Measurements from ENCODE around the gene RPS6KA3. TPM values are rescaled to one million over a fixed set of nuclear protein-coding genes. Genes with fewer than 3 reads are reported as not detected.

Gene RPS6KA3
- total RNA-seq, 4 donors from 2014 or later: 53.1 to 91.0 (median 66.0) TPM

GRCh38 chrX:20225488-20225833 lies 41.2 kb downstream of the RPS6KA3 start:
- Histone ChIP-seq H3K4me1 (peaks cover 10 to 48% of the 10 kb centered on the region in 2 donors), H3K27me3 (no peaks in the 10 kb centered on the region), H3K27ac (peak overlapping the region; percentile 57 to 80 (median 70)), H3K4me3 (no peak overlapping the region), H3K36me3 (no peaks in the 10 kb centered on the region), H3K9me3 (no peaks in the 10 kb centered on the region)
- DNase-seq: no peak
- no peak for ATAC-seq
- intact Hi-C loops (cut with DNase I; ENCODE audit: low total_unique reads): no loop called here
- TF ChIP-seq CTCF (IDR thresholded peaks at IDR 0.05 in 4 of 5, conservative IDR thresholded peaks at IDR 0.05 in 1 of 5) (no peak), POLR2A (IDR thresholded peaks at IDR 0.05) (no peak)
- in situ Hi-C loops (cut with MboI; ENCODE audit: low sequenced_read_pairs in 4 of 4): loop anchor here in 2 of 4 donors (25.0 kb wide), 1 partner anchor 212 kb away; no protein-coding TSS in a partner anchor

- Histone ChIP-seq H3K4me1 (peaks cover 10 to 48% of the 10 kb centered on the region in 2 donors), H3K27me3 (no peaks in the 10 kb centered on the region), H3K9me3 (no peaks in the 10 kb centered on the region), H3K4me3 (no peak overlapping the region), H3K36me3 (no peaks in the 10 kb centered on the region), H3K27ac (peak overlapping the region; percentile 57 to 80 (median 70))
- ATAC-seq: peak; percentile 47 to 69
- no peak for TF ChIP-seq POLR2A (IDR thresholded peaks at IDR 0.05)
- no peak for TF ChIP-seq CTCF (IDR thresholded peaks at IDR 0.05 in 4 of 5, conservative IDR thresholded peaks at IDR 0.05 in 1 of 5)
- intact Hi-C loops (cut with DNase I; ENCODE audit: low total_unique reads) (no loop called here), in situ Hi-C loops (cut with MboI; ENCODE audit: low sequenced_read_pairs in 4 of 4) (loop anchor here in 2 of 4 donors (25.0 kb wide), 1 partner anchor 212 kb away; no protein-coding TSS in a partner anchor)
- DNase-seq: no peak
Observed at GRCh38 chrX:20224814-20225487, 41.8 kb downstream of the RPS6KA3 start.

- Histone ChIP-seq H3K4me1 (peaks cover 4 to 45% of the 10 kb centered on the region in 2 donors), H3K4me3 (no peak overlapping the region), H3K27me3 (no peaks in the 10 kb centered on the region), H3K27ac (peak overlapping the region; percentile 58 to 80 (median 71)), H3K9me3 (no peaks in the 10 kb centered on the region), H3K36me3 (no peaks in the 10 kb centered on the region)
- ATAC-seq (no peak), DNase-seq (no peak)
- in situ Hi-C loops (cut with MboI; ENCODE audit: low sequenced_read_pairs in 4 of 4): no loop called here
- intact Hi-C loops (cut with DNase I; ENCODE audit: low total_unique reads): no loop called here
- no peak for TF ChIP-seq CTCF (IDR thresholded peaks at IDR 0.05 in 4 of 5, conservative IDR thresholded peaks at IDR 0.05 in 1 of 5)
- TF ChIP-seq POLR2A (IDR thresholded peaks at IDR 0.05): no peak
Observed at GRCh38 chrX:20221902-20222301, 44.8 kb downstream of the RPS6KA3 start.

- intact Hi-C loops (cut with DNase I; ENCODE audit: low total_unique reads): loop anchor here (2.0 to 10.0 kb wide), 3 partner anchors 46 to 96 kb away; partner anchors contain the start of gene EIF1AX
- no peaks in the 10 kb centered on the region for H3K9me3 ChIP-seq
- ATAC-seq: peak in 1 of 2 donors; percentile 29
Observed at GRCh38 chrX:20218836-20219505, 47.7 kb downstream of the RPS6KA3 start.

More at GRCh38 chrX:20218836-20219505, 47.7 kb downstream of the RPS6KA3 start:
- DNase-seq: peak in 1 of 2 donors; percentile 23
- Histone ChIP-seq H3K27ac (peak overlapping the region; percentile 68 to 86 (median 75)), H3K27me3 (no peaks in the 10 kb centered on the region), H3K36me3 (no peaks in the 10 kb centered on the region), H3K4me3 (peak overlapping the region; percentile 32 to 42 (median 36)), H3K4me1 (peaks cover 3 to 31% of the 10 kb centered on the region in 2 donors)
- no peak for TF ChIP-seq POLR2A (IDR thresholded peaks at IDR 0.05)
- peak in 2 of 5 experiments; percentile 34 to 37 for TF ChIP-seq CTCF (IDR thresholded peaks at IDR 0.05 in 4 of 5, conservative IDR thresholded peaks at IDR 0.05 in 1 of 5)
- in situ Hi-C loops (cut with MboI; ENCODE audit: low sequenced_read_pairs in 4 of 4): no loop called here
